GM18867 (cell line): ENCODE measurements around the gene VIM.
"Not testable (repeated sequence)": the region's sequence is repeated elsewhere in the genome, so short reads cannot be mapped to it uniquely, and the experiment has no call there.

ENCODE experiments used
- ATAC-seq: cut with Tn5 transposase; IDR thresholded peaks from one replicate; pipeline ENCODE4 v1.9.1; 2021; ENCODE audit warnings: mild to moderate bottlenecking, moderate library complexity; ENCODE audit not compliant: unreplicated experiment

The VIM gene

GRCh38 chr10:17255512-17255911, 27.5 kb downstream of the VIM start:
- no peak for ATAC-seq

GRCh38 chr10:17256051-17256450, 28.0 kb downstream of the VIM start:
- no peak for ATAC-seq

GRCh38 chr10:17256627-17257026, 28.6 kb downstream of the VIM start:
- ATAC-seq = no peak

GRCh38 chr10:17257466-17258321, 29.7 kb downstream of the VIM start:
- ATAC-seq = peak; percentile 72

GRCh38 chr10:17262502-17262901, 34.5 kb downstream of the VIM start:
- ATAC-seq = no peak

- no peak for ATAC-seq
Measured at GRCh38 chr10:17263580-17263979, 35.5 kb downstream of the VIM start.

GRCh38 chr10:17265468-17265867, 37.4 kb downstream of the VIM start:
- no peak for ATAC-seq

- ATAC-seq = not testable (repeated sequence)
Measured at GRCh38 chr10:17266549-17266948, 38.5 kb downstream of the VIM start.

GRCh38 chr10:17272648-17273047, 44.6 kb downstream of the VIM start:
- no peak for ATAC-seq

GRCh38 chr10:17273403-17273802, 45.4 kb downstream of the VIM start:
- ATAC-seq = no peak

- ATAC-seq = no peak
Measured at GRCh38 chr10:17276756-17277424, 48.8 kb downstream of the VIM start.

- ATAC-seq = no peak
Measured at GRCh38 chr10:17278607-17279240, 50.7 kb downstream of the VIM start.

GRCh38 chr10:17282311-17282710, 54.3 kb downstream of the VIM start:
- ATAC-seq = no peak

GRCh38 chr10:17286562-17287550, 58.8 kb downstream of the VIM start:
- no peak for ATAC-seq
